OCI-M2 (cell line): ENCODE measurements around the gene CHST11.

Experiments
- DNase-seq: peaks from one replicate; lab custom pipeline; 2025; ENCODE audit not compliant: unreplicated experiment; lab: John Stamatoyannopoulos, UW

The CHST11 gene

DNA sequence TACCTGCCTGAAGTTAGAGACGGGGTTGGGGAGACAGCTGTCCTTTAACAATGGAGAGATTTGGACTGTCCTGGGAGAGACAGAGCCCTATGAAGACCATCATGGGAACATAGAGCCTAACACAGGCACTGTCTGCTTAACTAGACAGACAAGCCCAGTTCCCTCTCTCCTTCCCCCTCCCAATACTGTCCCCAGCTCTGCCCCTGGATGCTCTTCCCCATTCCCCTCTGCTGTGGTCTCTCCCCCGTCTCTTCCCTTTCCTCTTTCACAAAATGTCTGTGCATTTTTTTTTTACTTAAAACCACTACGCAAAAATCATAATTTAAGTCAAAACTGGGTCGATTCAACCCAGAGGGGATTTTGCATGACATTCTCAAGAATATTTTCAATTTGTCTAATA is 232.9 kb downstream of the CHST11 start:
- no peak for DNase-seq

DNA sequence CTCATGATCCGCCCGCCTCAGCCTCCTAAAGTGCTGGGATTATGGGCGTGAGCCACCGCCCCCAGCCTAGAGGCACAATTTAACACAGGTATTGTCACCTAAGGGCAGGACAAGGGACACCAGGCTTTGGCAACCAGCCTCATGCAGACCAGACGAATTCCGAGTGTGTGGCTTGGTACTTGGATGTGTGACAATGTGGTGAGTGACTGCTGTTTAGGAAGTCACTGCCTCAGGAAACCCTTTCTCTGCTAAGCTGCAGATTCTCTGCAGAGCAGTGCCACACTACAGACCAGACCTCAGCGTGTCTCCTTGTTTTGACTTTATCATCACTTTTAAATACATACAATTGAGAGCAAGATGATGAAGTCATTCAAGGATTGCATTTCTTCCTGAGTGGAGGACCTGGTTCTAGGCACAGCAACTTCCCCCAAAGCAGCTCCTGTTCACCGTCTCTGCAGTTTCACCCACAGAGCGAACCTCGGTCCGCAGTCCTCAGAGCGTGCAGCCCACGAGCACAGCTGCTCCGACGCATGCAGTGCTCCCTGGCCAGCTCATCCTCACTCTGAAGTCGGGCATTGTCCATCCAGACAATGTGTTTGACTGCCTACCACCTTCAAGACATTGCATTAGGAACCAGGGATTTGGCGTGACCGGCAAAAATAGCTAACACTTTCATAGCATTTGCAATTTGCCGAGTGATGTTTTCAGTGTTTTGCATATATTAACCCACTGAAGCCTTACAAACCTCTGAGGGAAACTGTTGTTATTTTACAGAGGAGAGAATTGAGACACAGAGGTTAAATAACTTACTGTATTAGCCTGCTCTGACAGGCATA is 235.2 kb downstream of the CHST11 start:
- no peak for DNase-seq

DNA sequence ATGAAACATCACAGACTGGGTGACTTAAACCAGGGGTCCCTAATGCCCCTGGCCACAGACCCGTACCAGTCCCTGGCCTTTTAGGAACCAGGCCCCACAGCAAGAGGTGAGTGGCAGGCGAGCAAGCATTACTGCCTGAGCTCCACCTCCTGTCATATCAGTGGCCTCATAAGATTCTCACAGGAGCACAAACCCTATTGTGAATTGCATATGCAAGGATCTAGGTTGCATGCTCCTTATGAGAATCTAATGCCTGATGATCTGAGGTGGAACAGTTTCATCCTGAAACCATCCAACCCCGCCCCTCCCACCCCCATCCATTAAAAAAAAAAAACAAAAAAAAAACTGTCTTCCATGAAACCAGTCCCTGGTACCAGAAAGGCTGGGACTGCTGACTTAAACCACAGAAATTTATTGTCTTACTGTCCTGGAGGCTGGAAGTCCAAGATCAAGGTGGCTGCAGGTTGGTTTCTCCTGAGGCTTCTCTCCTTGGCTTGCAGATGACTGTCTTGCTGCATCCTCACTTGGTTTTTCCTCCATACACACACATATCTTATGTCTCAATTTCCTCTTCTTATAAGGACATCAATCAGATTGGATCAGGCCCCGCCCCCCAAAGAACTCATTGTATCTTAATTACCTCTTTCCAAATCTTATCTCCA is 235.9 kb downstream of the CHST11 start:
- DNase-seq: no peak

DNA sequence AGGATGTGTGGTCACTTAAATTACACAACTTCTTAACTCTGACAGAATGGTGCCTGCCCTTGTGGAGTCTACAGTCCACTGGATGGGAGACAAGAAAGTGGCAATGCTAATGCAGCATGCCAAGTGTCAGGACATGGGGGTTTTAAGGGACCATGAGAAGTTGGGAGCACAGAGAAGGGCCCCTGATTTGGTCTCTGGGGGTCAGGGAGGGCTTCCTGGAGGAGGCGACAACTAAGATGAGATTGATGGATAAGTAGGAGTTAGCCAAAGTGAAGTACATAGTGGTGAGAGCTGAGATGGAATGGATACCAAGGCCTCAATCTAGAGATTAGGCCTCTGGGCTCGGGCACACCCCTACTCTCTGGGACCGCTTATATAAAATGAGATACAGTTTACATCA is 236.7 kb downstream of the CHST11 start:
- no peak for DNase-seq

DNA sequence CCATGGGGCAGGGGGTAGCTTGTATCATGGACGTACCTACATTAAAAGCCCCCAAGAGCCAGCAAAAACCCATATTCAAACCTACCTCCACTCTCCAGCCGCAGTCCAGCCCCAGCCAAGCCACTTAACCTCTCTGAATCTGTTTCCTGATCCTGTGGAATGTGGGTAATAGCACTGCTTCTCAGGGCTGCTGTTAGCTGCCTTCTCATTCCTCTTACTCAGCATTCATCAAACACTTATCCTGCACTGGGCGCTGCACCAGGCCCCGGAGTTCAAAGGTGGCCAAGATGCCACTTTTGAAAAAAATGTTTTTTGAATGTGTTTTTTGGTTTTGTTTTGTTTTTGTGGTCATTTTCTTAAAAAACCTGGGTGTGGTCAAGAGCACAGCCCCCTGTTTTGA is 237.4 kb downstream of the CHST11 start:
- no peak for DNase-seq

DNA sequence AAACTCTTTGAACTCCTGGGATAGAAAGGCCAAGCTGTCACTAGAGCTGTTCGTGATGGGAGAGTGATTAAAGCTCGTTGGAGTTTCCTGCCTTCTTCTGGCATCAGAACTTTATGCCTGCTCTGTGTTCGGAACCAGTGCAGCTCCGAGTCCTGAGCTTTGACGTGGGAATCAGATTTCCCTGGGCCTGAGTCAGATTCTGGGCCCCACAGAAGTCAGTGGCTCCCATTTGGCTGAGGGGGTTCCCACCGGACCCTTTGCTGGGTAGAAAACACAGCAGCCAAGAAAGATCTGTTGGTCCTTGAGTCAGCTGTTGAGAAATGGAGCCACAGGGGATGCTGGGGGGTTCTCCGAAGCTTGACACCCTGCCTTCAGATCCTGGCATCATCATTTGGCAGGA is 238.0 kb downstream of the CHST11 start:
- DNase-seq: no peak

DNA sequence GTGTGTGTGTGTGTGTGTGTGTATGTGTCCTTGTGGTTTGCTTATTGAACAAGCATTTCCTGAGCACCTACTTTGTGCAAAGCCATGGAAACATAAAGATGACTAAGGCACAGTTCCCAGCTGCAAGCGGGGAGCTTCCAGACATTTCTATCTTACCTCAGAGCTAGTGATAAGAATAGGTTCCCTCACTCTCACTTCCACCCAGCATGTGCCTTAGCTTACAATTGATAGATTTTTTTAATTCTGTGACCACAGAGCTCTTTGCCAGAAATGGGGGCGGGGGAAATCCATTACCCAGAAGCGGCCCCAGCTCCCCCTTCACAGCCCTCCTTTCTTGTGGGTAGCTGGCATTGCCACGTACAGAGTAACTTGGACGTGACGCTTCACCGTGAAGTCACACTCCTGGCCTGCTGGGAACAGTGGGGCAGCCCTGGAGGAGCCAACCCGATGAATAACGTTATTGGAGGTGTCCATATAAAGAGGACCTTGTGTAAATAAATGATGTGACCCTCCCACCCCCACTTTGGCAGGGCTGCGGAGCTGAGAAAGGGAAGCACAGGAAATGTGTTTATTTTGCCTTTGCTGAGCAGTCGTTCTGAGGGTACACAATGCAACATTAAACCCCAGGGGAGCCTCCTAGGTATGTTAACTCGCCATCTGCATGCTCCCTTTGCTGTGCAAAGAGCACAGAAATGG is 238.9 kb downstream of the CHST11 start:
- DNase-seq: no peak

DNA sequence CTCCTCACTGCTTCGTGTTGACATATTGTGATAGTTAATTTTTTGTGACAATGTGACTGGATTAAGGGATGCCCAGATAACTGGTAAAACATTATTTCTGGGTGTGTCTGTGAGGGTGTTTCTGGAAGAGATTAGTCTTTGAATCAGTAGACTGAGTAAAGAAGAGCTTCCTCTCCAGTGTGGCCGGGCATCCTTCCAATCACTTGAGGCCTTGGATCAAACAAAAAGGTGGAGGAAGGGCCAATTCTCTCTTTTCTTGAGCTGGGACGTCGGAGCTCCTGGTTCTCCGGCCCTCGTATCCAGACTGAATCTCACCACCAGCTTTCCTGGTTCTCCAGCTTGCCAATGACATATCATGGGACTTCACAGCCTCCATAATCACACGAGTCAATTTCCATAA is 240.4 kb downstream of the CHST11 start:
- no peak for DNase-seq

DNA sequence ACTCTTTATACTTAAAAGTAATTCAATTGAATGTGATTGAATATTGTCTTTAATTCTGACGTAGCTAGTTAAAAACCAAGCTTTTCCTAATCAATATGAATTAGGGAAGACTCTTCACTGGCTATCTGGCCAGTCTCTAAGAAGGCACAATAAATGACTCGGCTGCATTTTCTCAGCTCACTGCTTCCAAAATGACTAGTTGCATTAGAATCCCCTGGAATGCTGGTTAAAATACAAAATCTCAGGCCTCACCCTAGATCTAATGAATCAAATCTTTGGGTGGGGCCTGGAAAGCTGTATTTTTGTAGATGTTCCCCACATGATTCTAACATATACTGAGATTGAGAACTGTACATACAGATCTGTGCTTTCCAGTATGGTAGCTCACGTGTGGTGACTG is 242.1 kb downstream of the CHST11 start:
- DNase-seq: no peak

DNA sequence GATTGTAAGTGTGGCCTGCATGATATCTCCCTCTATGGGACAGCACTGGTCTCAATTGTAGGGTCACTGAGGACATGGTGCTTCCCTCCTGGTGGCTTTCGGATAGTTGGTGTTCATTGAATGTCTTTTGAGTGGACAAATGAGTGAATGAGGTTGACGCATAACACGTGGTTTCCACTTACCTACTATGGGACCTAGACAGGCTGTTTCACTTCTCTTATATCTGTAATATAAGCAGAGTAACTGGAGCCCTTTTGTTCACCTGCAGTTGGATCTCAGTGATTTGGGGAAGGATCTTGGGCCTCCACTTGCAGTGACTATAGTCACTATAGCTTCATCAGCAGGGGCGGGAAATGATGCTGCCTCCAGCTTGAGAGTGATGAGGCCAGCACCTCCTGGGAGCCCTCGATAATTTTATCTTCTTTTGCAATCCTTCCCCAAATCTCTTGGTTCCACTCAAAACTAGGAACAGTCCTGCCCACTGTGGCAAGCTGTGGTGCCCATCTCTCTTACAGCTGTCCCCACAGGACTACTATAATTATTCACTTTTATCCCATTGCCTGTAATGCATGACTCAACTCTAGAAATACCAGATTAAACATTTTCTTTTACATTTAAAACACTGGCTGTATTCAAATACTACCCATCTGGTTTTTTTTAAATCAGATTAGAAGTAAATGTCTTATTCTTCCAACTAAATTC is 242.9 kb downstream of the CHST11 start:
- DNase-seq: no peak

DNA sequence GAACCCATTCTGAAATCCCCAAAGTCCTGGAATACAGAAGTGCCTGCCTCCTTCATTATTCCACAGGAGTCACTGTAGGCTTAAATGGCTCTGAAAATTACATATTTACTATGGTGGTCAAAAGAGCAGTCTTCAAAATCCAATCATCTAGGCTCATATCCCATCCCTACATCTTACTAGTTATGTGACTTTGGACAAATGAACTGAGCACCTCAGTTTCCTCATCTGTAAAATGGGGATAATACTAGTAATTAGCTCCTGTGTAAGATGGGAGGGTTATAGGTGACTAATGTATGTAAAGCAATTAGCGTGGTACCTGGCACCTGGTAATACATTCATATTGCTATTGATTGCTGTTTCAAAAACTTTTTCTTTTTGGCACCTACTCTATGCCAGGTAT is 243.6 kb downstream of the CHST11 start:
- DNase-seq: no peak

DNA sequence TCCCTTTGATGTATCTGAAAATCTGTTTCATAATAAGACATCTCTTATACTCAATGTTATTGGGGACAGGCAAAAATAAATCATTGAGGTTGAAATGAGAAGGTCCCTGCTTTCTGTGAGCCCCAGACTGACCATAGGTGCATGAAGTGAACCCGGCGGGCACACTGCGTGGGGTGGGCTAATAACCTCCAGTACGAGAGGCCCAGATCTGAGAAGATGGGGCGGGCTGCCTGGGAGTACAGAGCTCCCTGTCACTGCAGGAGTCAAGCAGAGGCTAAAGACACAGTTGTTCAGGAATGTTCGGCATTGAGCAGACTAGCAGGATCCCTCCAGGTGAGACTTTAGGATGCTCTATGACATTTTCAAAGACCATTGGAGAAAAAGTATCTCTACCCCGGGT is 244.6 kb downstream of the CHST11 start:
- no peak for DNase-seq

DNA sequence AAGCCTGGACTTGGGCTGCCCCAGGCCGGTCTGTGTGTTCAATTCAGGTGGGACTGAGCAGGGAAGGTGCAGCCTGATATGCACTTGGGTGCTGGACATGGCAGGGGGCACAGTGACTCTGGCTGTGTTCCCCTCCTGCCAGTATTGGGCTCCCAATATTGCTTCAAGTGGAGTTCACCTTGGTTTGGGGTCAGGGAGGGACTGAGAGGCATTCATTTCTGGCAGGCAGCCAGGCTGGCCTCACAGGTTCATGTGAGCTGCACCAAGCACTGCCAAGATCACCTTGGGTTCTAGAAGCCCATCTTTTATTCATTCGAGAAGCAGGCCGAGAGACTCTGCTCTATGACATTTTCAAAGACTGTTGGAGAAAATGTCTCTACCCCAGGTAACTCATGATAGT is 245.0 kb downstream of the CHST11 start:
- DNase-seq: no peak

DNA sequence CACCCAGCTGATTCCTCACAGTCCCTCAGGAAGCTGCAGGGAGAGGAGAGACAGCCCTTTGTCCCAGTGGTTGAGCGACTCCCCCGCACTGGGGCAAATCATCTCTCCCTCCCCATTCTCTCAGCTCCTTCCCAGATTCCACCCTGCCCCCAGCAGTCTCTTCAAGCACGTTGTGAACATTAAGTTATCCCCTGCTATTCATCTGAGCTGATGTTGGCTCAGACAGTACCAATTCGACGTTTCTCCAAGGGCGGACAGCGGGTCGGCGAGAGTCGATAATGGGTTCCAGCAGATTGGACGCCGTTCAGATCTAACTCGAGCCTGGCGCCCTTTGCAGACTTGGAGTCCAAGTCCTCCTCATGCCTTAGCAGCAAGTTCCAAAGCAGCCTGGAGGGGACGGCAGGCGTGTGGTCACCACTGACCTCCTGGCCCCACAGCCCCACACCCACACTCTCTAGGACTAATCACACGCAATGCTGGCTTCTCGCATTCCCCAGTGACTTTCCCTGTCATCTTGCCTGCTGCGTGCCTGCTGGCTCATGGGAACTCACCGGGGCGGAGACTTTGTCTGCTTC is 245.9 kb downstream of the CHST11 start:
- DNase-seq: no peak

DNA sequence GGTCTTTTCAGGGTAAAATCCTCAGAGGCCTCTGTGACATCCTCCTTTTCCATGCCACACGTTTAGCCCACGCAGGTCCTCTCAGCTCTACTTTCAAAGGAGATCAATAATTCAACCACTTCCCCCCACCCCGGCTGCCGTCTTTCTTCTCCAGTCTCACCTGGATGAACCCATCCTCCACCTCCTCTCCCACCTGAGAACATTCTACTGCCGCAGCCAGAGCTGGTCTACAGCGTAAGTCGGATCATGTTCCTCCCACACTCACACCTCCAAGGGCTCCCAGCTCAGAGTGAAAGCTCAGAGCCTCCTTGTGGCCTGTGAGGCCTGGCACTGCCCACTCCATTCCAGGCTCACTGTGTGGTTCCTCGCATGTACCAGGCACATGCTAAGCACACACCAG is 246.6 kb downstream of the CHST11 start:
- DNase-seq: no peak

DNA sequence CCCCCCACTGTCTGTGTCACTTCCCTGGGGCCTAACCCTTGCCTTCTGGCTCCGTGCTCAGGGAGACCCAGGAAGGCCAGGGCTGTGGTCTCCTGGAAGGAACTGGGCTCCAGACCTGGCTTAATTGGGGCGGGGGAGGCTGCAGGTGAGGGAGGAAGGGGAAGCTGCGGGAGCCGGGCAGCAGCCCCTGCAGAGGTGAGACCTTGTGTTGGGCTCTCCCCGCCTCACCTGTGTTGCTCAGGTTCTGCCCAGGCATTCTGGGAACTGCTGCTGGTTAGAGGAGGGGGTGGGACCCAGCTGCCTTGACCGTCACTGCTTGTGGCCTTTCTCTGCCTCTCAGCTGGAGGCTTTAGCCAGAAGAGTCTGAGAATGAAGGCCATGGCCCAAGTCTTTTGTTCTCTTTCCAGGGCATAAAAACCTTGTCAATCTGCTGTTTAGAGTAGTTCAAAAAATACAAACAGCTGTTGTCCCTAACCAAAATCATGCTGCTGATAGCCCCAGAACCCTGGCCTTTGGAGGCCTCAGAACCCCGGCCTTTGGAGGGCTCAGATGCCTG is 247.6 kb downstream of the CHST11 start:
- DNase-seq: no peak

DNA sequence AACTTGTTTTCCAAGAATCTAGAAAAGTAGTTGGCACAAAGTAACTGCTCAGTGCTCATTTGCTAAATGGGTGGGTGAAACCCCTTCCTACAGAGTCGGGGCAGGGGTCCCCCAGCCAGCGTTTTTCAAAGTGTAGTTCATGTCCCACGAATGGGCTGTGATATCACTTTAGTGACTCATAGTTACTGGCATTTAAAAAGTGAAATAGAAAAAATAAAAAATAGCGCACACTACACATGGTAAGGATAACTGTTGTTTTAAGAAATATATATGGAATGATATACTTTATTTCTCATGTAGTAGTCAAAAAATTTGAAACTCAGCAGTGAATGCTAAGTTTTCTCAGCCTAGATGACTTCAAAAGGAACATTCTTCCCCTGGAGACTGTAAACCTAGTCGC is 250.4 kb downstream of the CHST11 start:
- no peak for DNase-seq

DNA sequence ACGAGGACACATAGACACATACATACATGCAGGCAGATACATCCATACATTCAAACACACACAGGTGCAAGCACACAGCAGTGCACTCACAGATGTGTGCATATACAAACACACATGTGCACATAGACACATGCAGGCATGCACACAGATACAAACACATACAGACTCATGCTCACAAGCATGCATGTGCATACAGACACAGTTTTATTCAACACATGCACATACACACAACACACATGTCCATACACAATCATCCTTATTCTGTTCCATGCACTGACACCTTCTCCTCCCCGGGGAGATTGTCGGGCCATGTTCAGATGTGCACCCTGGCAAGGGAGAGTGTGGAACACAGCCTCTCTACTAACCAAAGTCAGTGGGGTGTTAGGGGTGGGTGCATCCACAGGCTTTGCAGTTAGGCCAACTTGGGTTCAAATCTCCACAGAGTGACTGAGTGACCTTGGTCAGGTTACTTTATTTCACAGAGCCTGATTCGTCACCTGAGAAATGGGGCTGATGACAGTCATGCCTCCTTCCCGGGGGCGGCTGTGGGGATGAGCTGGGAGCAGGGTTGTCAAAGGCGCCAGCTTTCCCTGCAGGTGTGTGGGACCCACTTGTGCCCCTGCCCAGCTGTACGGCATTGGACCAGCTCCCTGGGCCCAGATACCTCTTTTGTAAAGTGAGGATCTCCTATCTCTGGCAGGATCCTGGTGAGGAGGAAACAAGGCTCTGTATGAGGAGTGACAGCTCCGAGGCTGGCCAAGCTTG is 251.2 kb downstream of the CHST11 start:
- DNase-seq: no peak

DNA sequence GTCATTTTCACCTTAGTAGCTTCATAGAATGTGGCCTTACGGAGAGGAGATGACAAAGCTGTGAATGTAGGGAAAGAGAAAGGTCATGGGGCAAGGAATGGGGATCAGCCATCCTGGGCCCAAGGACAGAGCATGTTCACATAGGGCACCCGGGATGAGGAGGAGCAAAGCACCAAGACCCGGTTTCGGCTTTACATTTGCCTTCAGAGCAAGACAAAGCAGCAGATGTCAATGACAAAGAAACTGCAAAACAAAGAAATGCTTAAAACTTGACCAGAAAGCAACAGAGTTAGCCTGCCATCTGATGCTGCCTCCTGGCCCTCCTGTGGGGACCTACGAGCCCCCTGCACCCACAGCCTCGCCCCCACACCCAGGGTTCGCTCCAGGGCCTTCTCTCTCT is 252.1 kb downstream of the CHST11 start:
- no peak for DNase-seq
